HCT116 (cell line): ENCODE data around the gene TNC. TPM values are rescaled to one million over a fixed set of nuclear protein-coding genes. Genes with fewer than 3 reads are reported as not detected.

Experiments used
- ATAC-seq: fragments of 200-7000 bp; cut with Tn5 transposase; 2 replicates; pipeline ENCODE4 v1.9.1; 2020; ENCODE audit warnings: mild to moderate bottlenecking, moderate library complexity
- BruUV-seq: library from RNA; stranded (reverse); fragments of 400-500 nt; replicated peaks from 2 replicates; lab custom pipeline; 2021; lab: Mats Ljungman, UMichigan
- CTCF ChIA-PET: fragments of 300-600 bp; sonication (Branson Sonifier 250); formaldehyde crosslinking; loops from one replicate; lab custom pipeline; 2021; ENCODE audit warnings: antibody characterized with exemption; lab: Charles Lee
- POLR2A ChIA-PET: fragments of 300-600, 350-600 bp; sonication (Branson Sonifier 250); formaldehyde crosslinking; loops from one replicate; lab custom pipeline; 2021; ENCODE audit warnings: antibody characterized with exemption; lab: Charles Lee
- RAD21 ChIA-PET, 2 experiments: fragments of 300-600 bp; sonication (Branson Sonifier 250); formaldehyde crosslinking; loops; one replicate each; lab custom pipeline; 2023; ENCODE audit warnings: low total read pairs in 2 of 2; ENCODE audit not compliant: uncharacterized antibody in 2 of 2, unreplicated experiment in 2 of 2, low non-redundant PET in 1 of 2; lab: Charles Lee
- DNase-seq: peaks from one replicate; pipeline ENCODE4 v3.0.0-alpha.2; 2010; ENCODE audit warnings: low read depth, low spot score
- H2AFZ ChIP-seq: fragments of 200-600 bp; shearing (Covaris generic), sonication (generic); 2 replicates; pipeline ENCODE4 v1.6.1; 2017; ENCODE audit warnings: low read depth, mixed run types, mixed read lengths, antibody characterized with exemption, low read length; ENCODE audit not compliant: poor library complexity, severe bottlenecking
- H3K27ac ChIP-seq: 2 replicates; pipeline ENCODE4 v1.5.1; 2012; ENCODE audit warnings: low read depth, low read length
- H3K27me3 ChIP-seq: fragments of 200-600 bp; sonication (generic); 2 replicates; pipeline ENCODE4 v1.6.1; 2016; ENCODE audit warnings: mixed run types, low read length, mixed read lengths; ENCODE audit not compliant: insufficient read depth
- H3K36me3 ChIP-seq, 2 experiments: fragments of 200-500 bp in 1 of 2; fragments of 200-600 bp in 1 of 2; sonication (Bioruptor generic) in 1 of 2; sonication (generic) in 1 of 2; 2 replicates each; pipeline versions ENCODE4 v1.5.1 to v1.6.1; 2014 to 2016; ENCODE audit warnings: low read length in 2 of 2, inconsistent platforms in 1 of 2, mixed read lengths in 1 of 2, mixed run types in 1 of 2; ENCODE audit not compliant: insufficient read depth in 2 of 2, control insufficient read depth in 1 of 2
- H3K4me1 ChIP-seq, 2 experiments: fragments of 200-600 bp in 1 of 2; sonication (generic) in 1 of 2; 2 replicates each; pipeline versions ENCODE4 v1.5.1 to v1.6.1; 2012 to 2017; ENCODE audit warnings: low read length in 2 of 2, inconsistent platforms in 1 of 2, mild to moderate bottlenecking in 1 of 2, mixed read lengths in 1 of 2, mixed run types in 1 of 2, moderate library complexity in 1 of 2; ENCODE audit not compliant: insufficient read depth in 2 of 2, control insufficient read depth in 1 of 2
- H3K4me2 ChIP-seq: fragments of 200-600 bp; sonication (generic); 2 replicates; pipeline ENCODE4 v1.6.1; 2017; ENCODE audit warnings: mixed run types, low read length, mixed read lengths
- H3K4me3 ChIP-seq, 2 experiments: fragments of 200-600 bp in 1 of 2; sonication (generic) in 1 of 2; replicated peaks in 1 of 2; 2 replicates each; pipeline ENCODE4 v1.5.1; 2011 to 2016; ENCODE audit warnings: low read length in 2 of 2, control low read depth in 1 of 2, low read depth in 1 of 2, mild to moderate bottlenecking in 1 of 2, mixed read lengths in 1 of 2, mixed run types in 1 of 2
- H3K79me2 ChIP-seq: fragments of 200-600 bp; sonication (generic); 2 replicates; pipeline ENCODE4 v1.6.1; 2017; ENCODE audit warnings: mild to moderate bottlenecking, mixed run types, low read length, moderate library complexity, mixed read lengths; ENCODE audit not compliant: insufficient read depth
- H3K9ac ChIP-seq: fragments of 200-600 bp; sonication (generic); 2 replicates; pipeline ENCODE4 v1.6.1; 2016; ENCODE audit warnings: low read length, mixed read lengths
- H3K9me2 ChIP-seq: fragments of 200-600 bp; sonication (generic), shearing (Covaris generic); 2 replicates; pipeline ENCODE4 v1.6.1; 2017; ENCODE audit warnings: mixed run types, mild to moderate bottlenecking, moderate library complexity; ENCODE audit not compliant: insufficient read depth
- H3K9me3 ChIP-seq, 2 experiments: fragments of 200-500 bp in 1 of 2; fragments of 200-600 bp in 1 of 2; sonication (Bioruptor generic) in 1 of 2; sonication (generic) in 1 of 2; 2 replicates each; pipeline ENCODE4 v1.6.1; 2014 to 2017; ENCODE audit warnings: low read length in 2 of 2, mixed read lengths in 2 of 2, inconsistent platforms in 1 of 2, low read depth in 1 of 2, mild to moderate bottlenecking in 1 of 2, mixed run types in 1 of 2, moderate library complexity in 1 of 2; ENCODE audit not compliant: control insufficient read depth in 1 of 2, insufficient read depth in 1 of 2
- H4K20me1 ChIP-seq: fragments of 200-600 bp; sonication (generic), shearing (Covaris generic); 2 replicates; pipeline ENCODE4 v1.6.1; 2017; ENCODE audit warnings: mixed run types, mild to moderate bottlenecking, moderate library complexity; ENCODE audit not compliant: insufficient read depth
- EGR1 ChIP-seq: IDR thresholded peaks from 2 replicates; pipeline ENCODE4 v1.6.1; 2012; ENCODE audit warnings: low read depth
- ELF1 ChIP-seq: IDR thresholded peaks from 2 replicates; pipeline ENCODE4 v1.6.1; 2012; ENCODE audit warnings: low read depth, borderline replicate concordance
- POLR2A ChIP-seq: IDR thresholded peaks from 2 replicates; pipeline ENCODE4 v1.7.0; 2011; ENCODE audit warnings: borderline replicate concordance; ENCODE audit not compliant: insufficient read depth, insufficient read length; ENCODE audit errors: extremely low read depth
- SIN3A ChIP-seq: IDR thresholded peaks from 2 replicates; pipeline ENCODE4 v1.6.1; 2012; ENCODE audit warnings: low read depth
- SP1 ChIP-seq: IDR thresholded peaks from 2 replicates; pipeline ENCODE4 v1.6.1; 2012; ENCODE audit warnings: low read depth
- TCF7L2 ChIP-seq: IDR thresholded peaks from 2 replicates; pipeline ENCODE4 v1.7.0; 2011; ENCODE audit warnings: borderline replicate concordance, inconsistent platforms; ENCODE audit not compliant: insufficient read depth, insufficient read length; ENCODE audit errors: extremely low read depth
- YY1 ChIP-seq: IDR thresholded peaks from 2 replicates; pipeline ENCODE4 v1.6.1; 2011; ENCODE audit warnings: low read length, low read depth, moderate library complexity, mild to moderate bottlenecking; ENCODE audit not compliant: insufficient replicate concordance; ENCODE audit errors: extremely low read depth
- ZBTB33 ChIP-seq: IDR thresholded peaks from 2 replicates; pipeline ENCODE4 v1.6.1; 2011; ENCODE audit warnings: mild to moderate bottlenecking, low read length, moderate library complexity; ENCODE audit not compliant: insufficient replicate concordance; ENCODE audit errors: extremely low read depth
- intact Hi-C: fragments of 100-400 bp; cut with micrococcal nuclease; formaldehyde crosslinking; loops from 2 replicates; pipeline ENCODE4 v1.10.0; 2022
- total RNA-seq: library from RNA; stranded (reverse); gene quantifications from one replicate; pipeline ENCODE4 v1.2.1, GENCODE V29; 2021; ENCODE audit not compliant: unreplicated experiment
- TF ChIP-seq, protein P1 (sequence below): IDR thresholded peaks from 2 replicates; pipeline ENCODE4 v1.6.1; 2012; ENCODE audit warnings: low read depth

TNC gene
- total RNA-seq, 1 experiment from 2014 or later, result 0.49 TPM

GRCh38 chr9:115088860-115089259 lies 29.1 kb downstream of the TNC start (continued):
- TF ChIP-seq TCF7L2 (no peak), ELF1 (no peak), SP1 (no peak)

GRCh38 chr9:115086886-115087285 lies 31.1 kb downstream of the TNC start:
- CTCF ChIA-PET, result no interaction called here
- Histone ChIP-seq H3K4me1 (no peaks in the 10 kb centered on the region), H3K27ac (no peak overlapping the region), H3K4me2 (no peak overlapping the region), H3K9me2 (no peaks in the 10 kb centered on the region), H2AFZ (no peak overlapping the region), H3K9me3 (no peaks in the 10 kb centered on the region), H3K36me3 (no peaks in the 10 kb centered on the region), H4K20me1 (no peaks in the 10 kb centered on the region), H3K79me2 (no peaks in the 10 kb centered on the region), H3K9ac (no peak overlapping the region), H3K4me3 (no peak overlapping the region), H3K27me3 (no peaks in the 10 kb centered on the region)
- intact Hi-C loops, result no loop called here
- ATAC-seq (no peak), DNase-seq (no peak)
- BruUV-seq, result no TSS peak
- TF ChIP-seq, protein P1, sequence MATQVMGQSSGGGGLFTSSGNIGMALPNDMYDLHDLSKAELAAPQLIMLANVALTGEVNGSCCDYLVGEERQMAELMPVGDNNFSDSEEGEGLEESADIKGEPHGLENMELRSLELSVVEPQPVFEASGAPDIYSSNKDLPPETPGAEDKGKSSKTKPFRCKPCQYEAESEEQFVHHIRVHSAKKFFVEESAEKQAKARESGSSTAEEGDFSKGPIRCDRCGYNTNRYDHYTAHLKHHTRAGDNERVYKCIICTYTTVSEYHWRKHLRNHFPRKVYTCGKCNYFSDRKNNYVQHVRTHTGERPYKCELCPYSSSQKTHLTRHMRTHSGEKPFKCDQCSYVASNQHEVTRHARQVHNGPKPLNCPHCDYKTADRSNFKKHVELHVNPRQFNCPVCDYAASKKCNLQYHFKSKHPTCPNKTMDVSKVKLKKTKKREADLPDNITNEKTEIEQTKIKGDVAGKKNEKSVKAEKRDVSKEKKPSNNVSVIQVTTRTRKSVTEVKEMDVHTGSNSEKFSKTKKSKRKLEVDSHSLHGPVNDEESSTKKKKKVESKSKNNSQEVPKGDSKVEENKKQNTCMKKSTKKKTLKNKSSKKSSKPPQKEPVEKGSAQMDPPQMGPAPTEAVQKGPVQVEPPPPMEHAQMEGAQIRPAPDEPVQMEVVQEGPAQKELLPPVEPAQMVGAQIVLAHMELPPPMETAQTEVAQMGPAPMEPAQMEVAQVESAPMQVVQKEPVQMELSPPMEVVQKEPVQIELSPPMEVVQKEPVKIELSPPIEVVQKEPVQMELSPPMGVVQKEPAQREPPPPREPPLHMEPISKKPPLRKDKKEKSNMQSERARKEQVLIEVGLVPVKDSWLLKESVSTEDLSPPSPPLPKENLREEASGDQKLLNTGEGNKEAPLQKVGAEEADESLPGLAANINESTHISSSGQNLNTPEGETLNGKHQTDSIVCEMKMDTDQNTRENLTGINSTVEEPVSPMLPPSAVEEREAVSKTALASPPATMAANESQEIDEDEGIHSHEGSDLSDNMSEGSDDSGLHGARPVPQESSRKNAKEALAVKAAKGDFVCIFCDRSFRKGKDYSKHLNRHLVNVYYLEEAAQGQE, result no peak
- no peak for TF ChIP-seq ZBTB33
- TF ChIP-seq POLR2A, result no peak
- TF ChIP-seq YY1, result no peak
- no peak for TF ChIP-seq SIN3A
- TF ChIP-seq EGR1, result no peak
- POLR2A ChIA-PET, result no interaction called here
- RAD21 ChIA-PET, result no interaction called here
